ENCODE results near the gene FADS1. TPM values are rescaled to one million over a fixed set of nuclear protein-coding genes. Genes with fewer than 3 reads are reported as not detected.

FADS1 gene
- total RNA-seq, 1 donor from 2014 or later: 74.6 TPM

DNA sequence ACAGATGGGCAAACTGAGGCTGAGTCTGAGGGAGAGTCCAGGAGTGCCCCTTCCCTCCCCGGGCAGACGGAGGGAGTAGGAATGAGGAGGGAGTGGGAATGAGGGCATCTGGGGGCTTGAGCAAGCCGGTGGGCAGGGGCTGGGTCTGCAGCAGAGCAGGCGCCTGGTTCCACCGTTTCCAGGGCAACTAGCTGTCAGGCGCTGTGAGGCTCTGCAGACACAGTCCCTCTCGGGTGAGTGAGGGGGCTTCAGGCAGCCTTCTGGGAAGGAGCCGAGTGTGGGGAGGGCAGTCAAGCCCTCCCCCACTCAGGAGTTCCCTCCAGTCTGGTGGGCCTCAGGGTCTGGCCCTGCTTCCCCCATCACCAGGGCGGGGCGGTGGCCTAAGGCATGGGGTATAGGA is 43.4 kb downstream of the FADS1 start:
- H3K4me2 ChIP-seq (ENCODE audit: low read length): no peak overlapping the region
- no peaks in the 10 kb centered on the region for H3K27me3 ChIP-seq (ENCODE audit: insufficient read depth, low read length)
- H3K9me3 ChIP-seq (ENCODE audit: insufficient read depth, low read depth, low read length): no peaks in the 10 kb centered on the region
- H3K4me1 Mint-ChIP-seq (ENCODE audit: low read depth, unreplicated experiment): no peaks in the 10 kb centered on the region
- H2AFZ ChIP-seq (ENCODE audit: low read depth, low read length): no peak overlapping the region
- DNase-seq (ENCODE audit: low read depth) (no peak), FAIRE-seq (no peak)
- peaks cover 6% of the 10 kb centered on the region for H4K20me1 ChIP-seq (ENCODE audit: insufficient read depth, low read length)
- peaks cover 6% of the 10 kb centered on the region for H3K36me3 Mint-ChIP-seq (ENCODE audit: low read depth, unreplicated experiment)
- no peaks in the 10 kb centered on the region for H3K79me2 ChIP-seq (ENCODE audit: insufficient read depth, low read length)
- no peak overlapping the region for H3K4me3 Mint-ChIP-seq (ENCODE audit: unreplicated experiment)
- no peak overlapping the region for H3K9ac ChIP-seq (ENCODE audit: low read length)
- no peaks in the 10 kb centered on the region for H3K9me3 Mint-ChIP-seq (ENCODE audit: unreplicated experiment)
- no peak overlapping the region for H3K27ac ChIP-seq (ENCODE audit: low read depth, low read length)
- H3K4me1 ChIP-seq (ENCODE audit: insufficient read depth, low read length): peaks cover 12% of the 10 kb centered on the region
- H3K36me3 ChIP-seq (ENCODE audit: insufficient read depth, low read length): no peaks in the 10 kb centered on the region
- no peaks in the 10 kb centered on the region for H3K27me3 Mint-ChIP-seq (ENCODE audit: low read depth, unreplicated experiment)
- no peak for TF ChIP-seq EZH2 (IDR thresholded peaks at IDR 0.05; ENCODE audit: insufficient read depth, low read length)
- TF ChIP-seq, protein P1, sequence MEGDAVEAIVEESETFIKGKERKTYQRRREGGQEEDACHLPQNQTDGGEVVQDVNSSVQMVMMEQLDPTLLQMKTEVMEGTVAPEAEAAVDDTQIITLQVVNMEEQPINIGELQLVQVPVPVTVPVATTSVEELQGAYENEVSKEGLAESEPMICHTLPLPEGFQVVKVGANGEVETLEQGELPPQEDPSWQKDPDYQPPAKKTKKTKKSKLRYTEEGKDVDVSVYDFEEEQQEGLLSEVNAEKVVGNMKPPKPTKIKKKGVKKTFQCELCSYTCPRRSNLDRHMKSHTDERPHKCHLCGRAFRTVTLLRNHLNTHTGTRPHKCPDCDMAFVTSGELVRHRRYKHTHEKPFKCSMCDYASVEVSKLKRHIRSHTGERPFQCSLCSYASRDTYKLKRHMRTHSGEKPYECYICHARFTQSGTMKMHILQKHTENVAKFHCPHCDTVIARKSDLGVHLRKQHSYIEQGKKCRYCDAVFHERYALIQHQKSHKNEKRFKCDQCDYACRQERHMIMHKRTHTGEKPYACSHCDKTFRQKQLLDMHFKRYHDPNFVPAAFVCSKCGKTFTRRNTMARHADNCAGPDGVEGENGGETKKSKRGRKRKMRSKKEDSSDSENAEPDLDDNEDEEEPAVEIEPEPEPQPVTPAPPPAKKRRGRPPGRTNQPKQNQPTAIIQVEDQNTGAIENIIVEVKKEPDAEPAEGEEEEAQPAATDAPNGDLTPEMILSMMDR (IDR thresholded peaks at IDR 0.05; ENCODE audit: insufficient read depth, low read depth, low read length): no peak
- H3K27ac Mint-ChIP-seq (ENCODE audit: unreplicated experiment): no peak overlapping the region
- H3K4me3 ChIP-seq (ENCODE audit: insufficient read depth, low read depth, low read length): no peak overlapping the region

DNA sequence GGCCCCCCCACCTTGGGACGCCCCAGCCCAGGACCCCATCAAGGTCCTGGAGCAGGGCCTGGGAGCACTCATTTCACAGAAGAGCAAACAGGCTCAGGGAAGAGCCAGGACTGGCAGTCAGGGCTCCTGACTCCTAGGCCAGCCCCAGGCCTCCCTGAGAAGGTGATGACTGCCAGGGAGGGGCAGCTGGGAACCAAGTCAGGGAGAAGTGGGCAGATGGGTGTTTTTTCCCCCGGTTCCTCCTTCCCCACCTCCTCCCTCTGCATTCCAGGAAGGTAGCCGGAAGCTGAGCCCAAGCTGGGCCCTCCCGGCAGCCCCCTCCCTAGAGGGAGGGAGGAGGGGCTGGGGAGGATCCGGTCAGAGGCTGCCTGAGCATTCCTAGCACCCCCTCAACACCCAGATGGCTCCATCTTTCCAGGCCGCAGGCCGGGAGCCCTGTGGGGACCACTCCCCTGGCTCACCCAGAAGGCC is 44.8 kb downstream of the FADS1 start:
- H3K36me3 ChIP-seq (ENCODE audit: insufficient read depth, low read length): no peaks in the 10 kb centered on the region
- no peaks in the 10 kb centered on the region for H3K27me3 ChIP-seq (ENCODE audit: insufficient read depth, low read length)
- Mint-ChIP-seq H3K4me1 (ENCODE audit: low read depth, unreplicated experiment) (no peaks in the 10 kb centered on the region), H3K9me3 (ENCODE audit: unreplicated experiment) (no peaks in the 10 kb centered on the region), H3K27me3 (ENCODE audit: low read depth, unreplicated experiment) (no peaks in the 10 kb centered on the region), H3K27ac (ENCODE audit: unreplicated experiment) (no peak overlapping the region), H3K36me3 (ENCODE audit: low read depth, unreplicated experiment) (peaks cover 2% of the 10 kb centered on the region), H3K4me3 (ENCODE audit: unreplicated experiment) (no peak overlapping the region)
- no peak overlapping the region for H3K4me2 ChIP-seq (ENCODE audit: low read length)
- H3K4me3 ChIP-seq (ENCODE audit: insufficient read depth, low read depth, low read length): no peak overlapping the region
- no peak for DNase-seq (ENCODE audit: low read depth)
- TF ChIP-seq, protein P1 (IDR thresholded peaks at IDR 0.05; ENCODE audit: insufficient read depth, low read depth, low read length): no peak
- TF ChIP-seq EZH2 (IDR thresholded peaks at IDR 0.05; ENCODE audit: insufficient read depth, low read length): no peak
- no peaks in the 10 kb centered on the region for H3K9me3 ChIP-seq (ENCODE audit: insufficient read depth, low read depth, low read length)
- H2AFZ ChIP-seq (ENCODE audit: low read depth, low read length): no peak overlapping the region
- H3K4me1 ChIP-seq (ENCODE audit: insufficient read depth, low read length): peaks cover 9% of the 10 kb centered on the region
- no peak overlapping the region for H3K9ac ChIP-seq (ENCODE audit: low read length)
- H4K20me1 ChIP-seq (ENCODE audit: insufficient read depth, low read length): peaks cover 9% of the 10 kb centered on the region
- no peaks in the 10 kb centered on the region for H3K79me2 ChIP-seq (ENCODE audit: insufficient read depth, low read length)
- H3K27ac ChIP-seq (ENCODE audit: low read depth, low read length): no peak overlapping the region
- no peak for FAIRE-seq

DNA sequence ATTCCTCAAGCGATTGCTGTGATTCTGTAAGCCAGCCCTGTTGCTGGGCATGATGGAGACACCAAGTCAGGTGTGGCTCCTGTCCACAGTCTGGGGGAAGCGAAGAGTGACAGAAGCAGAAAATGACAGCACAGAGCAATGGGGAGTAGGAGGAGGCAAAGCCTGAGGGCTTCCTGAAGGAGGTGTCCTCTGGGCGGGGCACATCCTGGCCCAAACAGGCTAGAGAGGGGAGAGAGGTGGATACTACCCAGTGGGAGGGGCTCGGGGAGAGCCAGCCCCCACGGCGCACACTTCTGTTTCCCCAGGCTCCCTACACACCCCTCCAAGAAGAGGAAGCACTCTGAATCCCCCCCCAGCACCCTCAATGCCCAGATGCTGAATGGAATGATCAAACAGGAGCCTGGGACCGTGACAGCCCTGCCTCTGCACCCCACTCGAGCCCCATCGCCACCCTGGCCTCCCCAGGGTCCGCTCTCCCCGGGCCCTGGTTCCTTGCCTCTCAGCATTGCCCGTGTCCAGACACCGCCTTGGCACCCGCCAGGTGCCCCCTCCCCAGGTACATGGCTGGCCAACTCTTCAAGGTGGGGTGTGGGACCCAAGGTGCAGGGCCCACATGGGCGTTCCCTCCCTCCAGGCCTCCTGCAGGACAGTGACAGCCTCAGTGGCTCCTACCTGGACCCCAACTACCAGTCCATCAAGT is 45.5 kb downstream of the FADS1 start:
- peaks cover 9% of the 10 kb centered on the region for H3K4me1 ChIP-seq (ENCODE audit: insufficient read depth, low read length)
- peaks cover 9% of the 10 kb centered on the region for H4K20me1 ChIP-seq (ENCODE audit: insufficient read depth, low read length)
- Mint-ChIP-seq H3K27ac (ENCODE audit: unreplicated experiment) (no peak overlapping the region), H3K4me1 (ENCODE audit: low read depth, unreplicated experiment) (no peaks in the 10 kb centered on the region), H3K27me3 (ENCODE audit: low read depth, unreplicated experiment) (no peaks in the 10 kb centered on the region), H3K9me3 (ENCODE audit: unreplicated experiment) (no peaks in the 10 kb centered on the region), H3K36me3 (ENCODE audit: low read depth, unreplicated experiment) (no peaks in the 10 kb centered on the region), H3K4me3 (ENCODE audit: unreplicated experiment) (no peak overlapping the region)
- H3K36me3 ChIP-seq (ENCODE audit: insufficient read depth, low read length): no peaks in the 10 kb centered on the region
- no peak overlapping the region for H3K9ac ChIP-seq (ENCODE audit: low read length)
- no peak for TF ChIP-seq EZH2 (IDR thresholded peaks at IDR 0.05; ENCODE audit: insufficient read depth, low read length)
- TF ChIP-seq, protein P1 (IDR thresholded peaks at IDR 0.05; ENCODE audit: insufficient read depth, low read depth, low read length): no peak
- FAIRE-seq (no peak), DNase-seq (ENCODE audit: low read depth) (no peak)
- H3K27me3 ChIP-seq (ENCODE audit: insufficient read depth, low read length): no peaks in the 10 kb centered on the region
- H3K9me3 ChIP-seq (ENCODE audit: insufficient read depth, low read depth, low read length): no peaks in the 10 kb centered on the region
- H3K27ac ChIP-seq (ENCODE audit: low read depth, low read length): no peak overlapping the region
- no peak overlapping the region for H3K4me2 ChIP-seq (ENCODE audit: low read length)
- no peak overlapping the region for H2AFZ ChIP-seq (ENCODE audit: low read depth, low read length)
- no peaks in the 10 kb centered on the region for H3K79me2 ChIP-seq (ENCODE audit: insufficient read depth, low read length)
- H3K4me3 ChIP-seq (ENCODE audit: insufficient read depth, low read depth, low read length): no peak overlapping the region

All from astrocyte (in vitro differentiated cells and primary cell).